Small intestine (tissue), 7 donors: ENCODE data around the gene GIMAP5. TPM values are rescaled to one million over a fixed set of nuclear protein-coding genes. Genes with fewer than 3 reads are reported as not detected.

ENCODE experiments used
- DNase-seq, 2 donors: peaks; one replicate each; pipeline versions ENCODE4 v3.0.0 to v3.0.0-alpha.2; 2013
- FAIRE-seq: peaks from 2 replicates; lab custom pipeline; 2012; peaks lifted over from hg19 to GRCh38; lab: Jason Lieb, UNC
- H3K27ac ChIP-seq, 3 donors: one replicate each; pipeline ENCODE4 v1.5.1; 2013; ENCODE audit warnings: low read length in 2 of 3, mild to moderate bottlenecking in 2 of 3, control low read depth in 1 of 3, inconsistent platforms in 1 of 3, low read depth in 1 of 3, moderate library complexity in 1 of 3
- H3K27me3 ChIP-seq, 3 donors: one replicate each; pipeline ENCODE4 v1.6.1; 2013; ENCODE audit warnings: low read length in 3 of 3, inconsistent platforms in 1 of 3; ENCODE audit not compliant: control insufficient read depth in 3 of 3, insufficient read depth in 3 of 3
- H3K36me3 ChIP-seq, 3 donors: one replicate each; pipeline ENCODE4 v1.6.1; 2013; ENCODE audit warnings: low read length in 3 of 3, inconsistent platforms in 1 of 3, low read depth in 1 of 3, mild to moderate bottlenecking in 1 of 3, moderate library complexity in 1 of 3; ENCODE audit not compliant: control insufficient read depth in 3 of 3, insufficient read depth in 2 of 3
- H3K4me1 ChIP-seq, 3 donors: one replicate each; pipeline ENCODE4 v1.6.1; 2013; ENCODE audit warnings: low read length in 2 of 3, inconsistent platforms in 1 of 3, low read depth in 1 of 3, mild to moderate bottlenecking in 1 of 3, moderate library complexity in 1 of 3; ENCODE audit not compliant: control insufficient read depth in 3 of 3, insufficient read depth in 2 of 3
- H3K4me3 ChIP-seq, 3 donors: one replicate each; pipeline ENCODE4 v1.5.1; 2013; ENCODE audit warnings: low read length in 3 of 3, control low read depth in 1 of 3, inconsistent platforms in 1 of 3, low read depth in 1 of 3, mild to moderate bottlenecking in 1 of 3, moderate library complexity in 1 of 3
- H3K9me3 ChIP-seq, 2 donors: one replicate each; pipeline ENCODE4 v1.6.1; 2013; ENCODE audit warnings: low read depth in 1 of 2, low read length in 1 of 2; ENCODE audit not compliant: control insufficient read depth in 2 of 2, insufficient read depth in 1 of 2
- WGBS, 3 donors: extraction: QIAGEN DNeasy Blood & Tissue Kit; methylation state at CpG; one replicate each; pipeline ENCODE4 v1.1.7; 2013; 5-methylcytosine and 5-hydroxymethylcytosine counted together
- polyA plus RNA-seq, 4 donors: library from polyadenylated mRNA; stranded (reverse) in 3 of 4; unstranded in 1 of 4; fragments of 200-250 nt in 3 of 4; fragments of 120-200 nt in 1 of 4; gene quantifications; one replicate each; pipeline versions ENCODE4 v1.2.1 to v1.2.3, GENCODE V29; 2013
- donor health status: healthy with polysubstance abuse.
- donor health status: control.
- donor health status: control.
- donor health status: Bipolar disorder and iron deficiency.
- donor health status: healthy.

GIMAP5 gene
- polyA plus RNA-seq, 4 donors: 3.8 to 29.9 (median 13.9) TPM

GRCh38 chr7:150716939-150717338 lies 20.3 kb upstream of the GIMAP5 start:
- no peak for DNase-seq
- no peak for FAIRE-seq
- no peaks in the 10 kb centered on the region for H3K4me1 ChIP-seq
- no peaks in the 10 kb centered on the region for H3K36me3 ChIP-seq
- peak overlapping the region in 2 of 3 donors; percentile 9 to 85 for H3K27ac ChIP-seq
- WGBS, 3 donors: 36 to 76% (median 50%) methylated on average over 4 of the region's 4 CpGs
- H3K9me3 ChIP-seq: no peaks in the 10 kb centered on the region
- H3K27me3 ChIP-seq: no peaks in the 10 kb centered on the region
- H3K4me3 ChIP-seq: peak overlapping the region; percentile 28 to 63 (median 53)

GRCh38 chr7:150717814-150718420 lies 19.3 kb upstream of the GIMAP5 start:
- Histone ChIP-seq H3K36me3 (no peaks in the 10 kb centered on the region), H3K9me3 (no peaks in the 10 kb centered on the region), H3K27ac (peak overlapping the region in 1 of 3 donors; percentile 22), H3K27me3 (no peaks in the 10 kb centered on the region), H3K4me3 (peak overlapping the region; percentile 17 to 32 (median 28)), H3K4me1 (no peaks in the 10 kb centered on the region)
- FAIRE-seq (no peak), DNase-seq (no peak)
- WGBS, 3 donors: 55 to 76% (median 68%) methylated on average over 4 of the region's 4 CpGs

- Histone ChIP-seq H3K27me3 (no peaks in the 10 kb centered on the region), H3K36me3 (no peaks in the 10 kb centered on the region), H3K27ac (no peak overlapping the region), H3K4me3 (no peak overlapping the region), H3K4me1 (no peaks in the 10 kb centered on the region), H3K9me3 (no peaks in the 10 kb centered on the region)
- no peak for DNase-seq
- WGBS, 3 donors: 69 to 84% (median 84%) methylated on average over 4 of the region's 4 CpGs
- no peak for FAIRE-seq
Measured at GRCh38 chr7:150719436-150719835, 17.8 kb upstream of the GIMAP5 start.

GRCh38 chr7:150719960-150720891 lies 17.0 kb upstream of the GIMAP5 start:
- no peak for DNase-seq
- FAIRE-seq: no peak
- H3K27ac ChIP-seq: no peak overlapping the region
- H3K4me1 ChIP-seq: no peaks in the 10 kb centered on the region
- H3K27me3 ChIP-seq: no peaks in the 10 kb centered on the region
- H3K4me3 ChIP-seq: no peak overlapping the region
- no peaks in the 10 kb centered on the region for H3K9me3 ChIP-seq
- H3K36me3 ChIP-seq: no peaks in the 10 kb centered on the region
- WGBS, 3 donors: 94 to 96% (median 94%) methylated on average over 45 to 52 of the region's 52 CpGs

GRCh38 chr7:150721970-150722373 lies 15.2 kb upstream of the GIMAP5 start:
- Histone ChIP-seq H3K27ac (peak overlapping the region in 1 of 3 donors; percentile 24), H3K27me3 (no peaks in the 10 kb centered on the region), H3K4me3 (no peak overlapping the region), H3K4me1 (no peaks in the 10 kb centered on the region), H3K36me3 (no peaks in the 10 kb centered on the region), H3K9me3 (peaks cover 0 to 4% of the 10 kb centered on the region in 2 donors)
- WGBS, 3 donors: 84 to 93% (median 92%) methylated on average over 11 of the region's 11 CpGs
- DNase-seq (no peak), FAIRE-seq (no peak)

GRCh38 chr7:150722431-150722931 lies 14.7 kb upstream of the GIMAP5 start:
- FAIRE-seq: no peak
- 25 to 48% (median 42%) methylated on average over 12 of the region's 12 CpGs for WGBS, 3 donors
- Histone ChIP-seq H3K27me3 (no peaks in the 10 kb centered on the region), H3K36me3 (no peaks in the 10 kb centered on the region), H3K4me1 (no peaks in the 10 kb centered on the region), H3K4me3 (no peak overlapping the region), H3K9me3 (peaks cover 0 to 4% of the 10 kb centered on the region in 2 donors), H3K27ac (peak overlapping the region in 1 of 3 donors; percentile 6)
- no peak for DNase-seq

- FAIRE-seq (no peak), DNase-seq (no peak)
- WGBS, 3 donors: 66 to 78% (median 69%) methylated on average over 1 of the region's 1 CpG
- Histone ChIP-seq H3K4me3 (no peak overlapping the region), H3K27ac (no peak overlapping the region), H3K36me3 (no peaks in the 10 kb centered on the region), H3K4me1 (peaks cover 0 to 5% (median 0%) of the 10 kb centered on the region in 3 donors), H3K27me3 (no peaks in the 10 kb centered on the region), H3K9me3 (peaks cover 0 to 4% of the 10 kb centered on the region in 2 donors)
Measured at GRCh38 chr7:150723467-150723866, 13.8 kb upstream of the GIMAP5 start.

GRCh38 chr7:150727381-150727780 lies 9.8 kb upstream of the GIMAP5 start:
- H3K4me3 ChIP-seq: no peak overlapping the region
- DNase-seq (peak; percentile 84 to 98), FAIRE-seq (peak; percentile 51)
- H3K9me3 ChIP-seq: peaks cover 0 to 4% of the 10 kb centered on the region in 2 donors
- peak overlapping the region in 1 of 3 donors; percentile 47 for H3K27ac ChIP-seq
- no peaks in the 10 kb centered on the region for H3K36me3 ChIP-seq
- no peaks in the 10 kb centered on the region for H3K27me3 ChIP-seq
- H3K4me1 ChIP-seq: peaks cover 0 to 5% (median 0%) of the 10 kb centered on the region in 3 donors
- WGBS, 3 donors: 19 to 52% (median 31%) methylated on average over 3 of the region's 3 CpGs
